ENCODE measurements around the gene ADAMTS13.
A peak's percentile ranks its signal among the peaks of the same experiment; 100 is the strongest.

- TF ChIP-seq, protein P1, sequence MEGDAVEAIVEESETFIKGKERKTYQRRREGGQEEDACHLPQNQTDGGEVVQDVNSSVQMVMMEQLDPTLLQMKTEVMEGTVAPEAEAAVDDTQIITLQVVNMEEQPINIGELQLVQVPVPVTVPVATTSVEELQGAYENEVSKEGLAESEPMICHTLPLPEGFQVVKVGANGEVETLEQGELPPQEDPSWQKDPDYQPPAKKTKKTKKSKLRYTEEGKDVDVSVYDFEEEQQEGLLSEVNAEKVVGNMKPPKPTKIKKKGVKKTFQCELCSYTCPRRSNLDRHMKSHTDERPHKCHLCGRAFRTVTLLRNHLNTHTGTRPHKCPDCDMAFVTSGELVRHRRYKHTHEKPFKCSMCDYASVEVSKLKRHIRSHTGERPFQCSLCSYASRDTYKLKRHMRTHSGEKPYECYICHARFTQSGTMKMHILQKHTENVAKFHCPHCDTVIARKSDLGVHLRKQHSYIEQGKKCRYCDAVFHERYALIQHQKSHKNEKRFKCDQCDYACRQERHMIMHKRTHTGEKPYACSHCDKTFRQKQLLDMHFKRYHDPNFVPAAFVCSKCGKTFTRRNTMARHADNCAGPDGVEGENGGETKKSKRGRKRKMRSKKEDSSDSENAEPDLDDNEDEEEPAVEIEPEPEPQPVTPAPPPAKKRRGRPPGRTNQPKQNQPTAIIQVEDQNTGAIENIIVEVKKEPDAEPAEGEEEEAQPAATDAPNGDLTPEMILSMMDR (IDR thresholded peaks at IDR 0.05), result peak; percentile 52
- TF ChIP-seq EZH2 (IDR thresholded peaks at IDR 0.05), result no peak
Observed at GRCh38 chr9:133403766-133404453, 18.3 kb upstream of the ADAMTS13 start.
